GM18519 (cell line): ENCODE measurements around the gene SSR1.
"Not testable (repeated sequence)": the region's sequence is repeated elsewhere in the genome, so short reads cannot be mapped to it uniquely, and the experiment has no call there.

Experiments
- ATAC-seq: cut with Tn5 transposase; IDR thresholded peaks from one replicate; pipeline ENCODE4 v1.9.1; 2021; ENCODE audit warnings: mild to moderate bottlenecking, moderate library complexity; ENCODE audit not compliant: unreplicated experiment, low FRiP score

SSR1 gene

GRCh38 chr6:7319406-7319805, 6.4 kb upstream of the SSR1 start:
- not testable (repeated sequence) for ATAC-seq

DNA sequence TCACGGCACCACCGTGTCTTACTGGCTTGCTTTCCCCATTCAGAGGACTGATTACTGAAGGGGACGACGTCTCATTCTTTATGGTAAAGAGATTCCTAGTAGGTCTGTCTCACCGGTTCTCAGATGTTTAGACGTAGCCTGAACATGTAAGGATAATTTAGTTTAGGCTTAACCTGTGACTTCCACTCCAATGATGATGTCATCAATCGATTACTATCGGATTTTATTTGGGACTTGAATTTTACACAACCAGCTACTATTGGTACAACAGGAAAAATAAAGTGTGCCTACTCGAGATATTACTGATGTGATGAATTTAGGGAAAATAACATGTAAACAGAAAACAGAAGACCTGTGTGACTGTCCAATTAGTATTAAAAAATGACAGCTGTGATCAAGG, 4.5 kb upstream of the SSR1 start:
- no peak for ATAC-seq

DNA sequence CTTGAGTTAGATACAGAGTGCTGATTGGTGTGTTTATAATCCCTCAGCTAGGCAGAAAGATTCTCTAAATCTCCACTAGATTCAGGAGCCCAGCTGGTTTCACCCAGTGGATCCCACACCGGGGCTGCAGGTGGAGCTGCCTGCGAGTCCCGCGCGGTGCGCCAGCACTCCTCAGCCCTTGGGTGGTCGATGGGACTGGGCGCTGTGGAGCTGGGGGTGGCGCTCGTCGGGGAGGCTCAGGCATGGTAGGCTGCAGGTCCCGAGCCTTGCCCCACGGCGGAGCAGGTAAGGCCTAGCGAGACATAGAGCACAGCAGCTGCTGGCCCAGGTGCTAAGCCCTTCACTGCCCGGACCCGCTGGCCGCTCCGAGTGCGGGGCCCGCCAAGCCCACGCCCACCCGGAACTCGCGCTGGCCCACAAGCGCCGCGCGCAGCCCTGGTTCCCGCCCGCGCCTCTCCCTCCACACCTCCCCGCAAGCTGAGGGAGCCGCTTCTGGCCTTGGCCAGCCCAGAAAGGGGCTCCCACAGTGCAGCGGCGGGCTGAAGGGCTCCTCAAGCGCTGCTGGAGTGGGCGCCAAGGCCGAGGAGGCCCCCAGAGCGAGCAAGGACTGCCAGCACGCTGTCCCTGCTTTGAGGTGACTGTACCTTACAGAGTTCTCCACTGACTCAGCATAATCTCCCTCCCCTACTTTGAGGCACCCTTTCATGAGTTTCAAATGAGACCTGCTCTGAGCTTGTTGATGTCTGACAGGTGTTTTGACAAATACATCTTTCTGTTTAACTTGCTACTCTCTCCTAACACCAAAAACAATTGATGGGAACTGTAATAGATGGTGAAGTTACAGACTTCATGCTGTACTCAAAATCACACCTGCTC, 3.9 kb upstream of the SSR1 start:
- no peak for ATAC-seq

GRCh38 chr6:7315948-7316365, 3.0 kb upstream of the SSR1 start:
- ATAC-seq, result no peak

- not testable (repeated sequence) for ATAC-seq
These were observed 2.3 kb upstream of the SSR1 start for GRCh38 chr6:7315087-7315947.

DNA sequence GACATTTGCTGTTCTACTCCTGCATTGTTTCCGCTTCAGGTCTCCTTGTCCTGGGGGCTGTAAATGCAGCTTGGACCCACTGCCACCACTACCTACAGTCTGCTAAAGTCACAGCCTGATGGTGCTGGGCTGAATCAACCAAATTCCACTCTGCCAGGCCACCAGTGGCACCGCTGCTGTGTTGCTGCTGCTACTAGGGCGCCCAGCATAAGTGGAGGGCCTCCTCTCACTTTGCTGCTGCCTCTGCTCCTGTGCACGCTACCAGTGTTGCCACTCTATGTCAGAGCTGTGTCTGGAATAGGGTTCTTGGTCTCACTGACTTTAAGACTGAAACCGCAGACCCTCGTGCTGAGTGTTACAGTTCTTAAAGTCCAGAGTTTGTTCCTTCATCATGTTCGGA, 1.4 kb upstream of the SSR1 start:
- ATAC-seq, result no peak

GRCh38 chr6:7313505-7314165, 636 bp upstream of the SSR1 start:
- no peak for ATAC-seq

GRCh38 chr6:7311917-7312615, 933 bp downstream of the SSR1 start:
- ATAC-seq, result no peak

GRCh38 chr6:7311176-7311575, 1.8 kb downstream of the SSR1 start:
- ATAC-seq, result no peak

GRCh38 chr6:7309050-7309449, 3.9 kb downstream of the SSR1 start:
- no peak for ATAC-seq

DNA sequence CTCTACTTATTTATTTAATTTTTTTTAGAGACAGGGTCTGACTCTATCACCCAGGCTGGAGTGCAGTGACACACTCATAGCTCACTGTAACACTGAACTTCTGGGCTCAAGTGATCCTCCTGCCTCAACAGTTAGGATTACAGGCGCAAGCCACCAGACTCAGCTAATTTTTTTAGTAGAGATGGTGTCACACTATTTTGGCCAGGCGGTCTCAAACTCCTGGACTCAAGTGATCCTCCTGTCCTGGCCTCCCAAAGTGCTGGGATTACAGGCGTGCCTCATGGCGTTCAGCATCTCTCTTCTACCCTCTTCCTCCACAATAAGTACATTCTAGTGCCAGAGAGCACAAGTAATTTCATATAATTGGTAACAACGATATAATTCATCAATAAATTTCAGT, 5.5 kb downstream of the SSR1 start:
- no peak for ATAC-seq

DNA sequence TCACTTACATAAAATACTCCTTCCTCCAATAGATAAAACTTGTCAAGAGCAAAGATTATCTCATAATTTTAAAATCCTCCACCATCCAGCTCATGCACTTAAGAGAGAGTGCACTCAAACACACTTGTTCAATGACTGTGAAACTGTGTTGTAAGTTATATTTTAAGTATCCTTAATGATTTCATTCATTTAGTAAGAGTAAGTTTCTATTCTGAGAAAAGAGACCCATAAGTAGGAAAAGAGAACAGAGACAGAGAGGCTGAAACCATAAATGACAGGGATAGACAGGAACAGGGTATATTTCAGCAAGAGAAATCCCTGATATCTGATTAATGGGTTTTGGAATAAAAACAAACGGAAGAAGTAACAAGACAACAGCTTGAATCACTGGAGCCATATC, 8.2 kb downstream of the SSR1 start:
- no peak for ATAC-seq

DNA sequence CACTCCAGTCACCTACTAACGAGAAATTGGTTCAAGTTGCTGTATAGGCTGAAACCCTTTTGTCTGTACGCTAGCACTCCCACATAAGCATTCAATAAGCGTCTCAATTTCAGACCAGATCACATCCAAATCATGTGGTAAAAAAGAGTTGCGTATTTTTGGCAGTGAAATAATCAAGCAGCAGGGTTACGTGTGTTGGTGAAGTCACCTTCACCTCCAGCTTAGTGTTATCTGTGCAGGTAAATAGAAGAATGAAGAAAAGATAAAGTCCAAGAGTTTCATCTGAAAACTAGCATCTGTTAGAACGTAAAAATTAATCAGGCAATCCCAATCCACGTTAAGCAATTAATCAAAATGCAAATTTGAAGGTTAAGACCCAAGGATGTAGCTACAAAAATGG, 11.3 kb downstream of the SSR1 start:
- no peak for ATAC-seq

- ATAC-seq, result no peak
These were observed 12.1 kb downstream of the SSR1 start for GRCh38 chr6:7300926-7301325.

GRCh38 chr6:7298113-7298512, 14.9 kb downstream of the SSR1 start:
- no peak for ATAC-seq

- no peak for ATAC-seq
These were observed 16.4 kb downstream of the SSR1 start for GRCh38 chr6:7296602-7297001.

DNA sequence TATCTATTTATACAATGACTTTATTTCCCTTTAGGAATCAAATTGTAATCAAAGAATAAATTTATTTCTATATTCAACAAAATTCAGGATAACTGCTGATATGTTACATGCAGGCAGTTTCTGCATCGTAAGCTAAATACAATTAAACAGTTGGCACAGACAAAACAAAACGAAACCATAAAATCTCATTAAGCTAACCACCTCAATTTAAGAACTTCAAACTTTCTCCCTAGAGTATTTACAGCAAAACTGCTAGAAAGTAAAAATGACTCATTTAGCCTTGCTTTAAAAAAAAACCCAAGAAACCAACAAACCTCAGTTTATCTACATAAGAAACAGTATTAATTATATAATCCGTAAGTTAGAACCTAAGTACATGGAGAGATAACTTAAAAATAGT, 17.1 kb downstream of the SSR1 start:
- ATAC-seq, result no peak

DNA sequence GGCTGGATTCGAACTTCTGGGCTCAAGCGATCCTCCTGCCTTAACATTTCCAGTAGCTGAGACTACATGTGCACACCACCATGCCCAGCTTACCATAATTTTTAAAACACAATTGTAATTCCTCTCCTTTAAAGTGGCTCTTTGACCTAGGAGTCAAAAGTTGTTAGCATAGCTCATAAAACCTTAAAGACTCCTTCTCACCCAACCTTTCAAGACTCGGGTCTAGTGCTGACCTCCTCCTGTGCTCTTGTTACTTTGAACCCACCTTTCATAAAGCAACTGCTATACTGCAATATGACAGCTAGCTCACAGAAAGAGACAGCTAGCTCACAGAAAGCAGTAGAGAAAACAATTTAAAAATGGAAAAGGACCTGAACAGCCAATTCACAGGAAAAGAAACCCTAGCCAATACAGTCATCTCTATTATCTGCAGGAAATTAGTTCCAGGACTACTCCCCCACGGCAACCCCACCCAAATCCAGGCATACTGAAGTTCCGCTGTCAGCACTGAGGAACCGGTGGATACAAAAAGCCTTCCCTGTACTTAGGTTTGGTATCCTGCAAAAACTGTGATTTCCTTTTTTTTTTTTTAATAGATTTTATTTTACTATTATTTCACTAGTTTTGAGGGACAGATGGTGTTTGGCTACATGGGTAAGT, 20.3 kb downstream of the SSR1 start:
- no peak for ATAC-seq

GRCh38 chr6:7290079-7290478, 22.9 kb downstream of the SSR1 start:
- no peak for ATAC-seq

- no peak for ATAC-seq
These were observed 27.6 kb downstream of the SSR1 start for GRCh38 chr6:7285416-7285815.
